NB4 (cell line): Measurements from ENCODE around the gene WDR1.

Experiments used
- DNase-seq: peaks from one replicate; pipeline ENCODE4 v3.0.0; 2010; ENCODE audit warnings: low read depth
- H3K4me3 ChIP-seq: one replicate; pipeline ENCODE4 v1.5.1; 2011; ENCODE audit warnings: mild to moderate bottlenecking, low read depth, low read length, moderate library complexity
- CTCF ChIP-seq: IDR thresholded peaks from one replicate; pipeline ENCODE4 v1.5.1; 2012; ENCODE audit warnings: low read depth, low read length
- MAX ChIP-seq: IDR thresholded peaks from 2 replicates; pipeline ENCODE4 v1.6.1; 2011; ENCODE audit warnings: low read depth, low read length
- MYC ChIP-seq: IDR thresholded peaks from 2 replicates; pipeline ENCODE4 v1.6.1; 2011; ENCODE audit warnings: low read depth, low read length
- POLR2A ChIP-seq: IDR thresholded peaks from 2 replicates; pipeline ENCODE4 v1.6.1; 2011; ENCODE audit warnings: mild to moderate bottlenecking; ENCODE audit not compliant: insufficient read length; ENCODE audit errors: extremely low read depth

The WDR1 gene

GRCh38 chr4:10099499-10100325 is 16.9 kb downstream of the WDR1 start:
- TF ChIP-seq POLR2A (no peak), MYC (no peak), MAX (no peak), CTCF (no peak)
- no peak overlapping the region for H3K4me3 ChIP-seq
- no peak for DNase-seq

GRCh38 chr4:10098780-10099160 is 17.8 kb downstream of the WDR1 start:
- no peak overlapping the region for H3K4me3 ChIP-seq
- TF ChIP-seq CTCF (no peak), MYC (no peak), POLR2A (no peak), MAX (no peak)
- peak; percentile 46 for DNase-seq

GRCh38 chr4:10097906-10098779 is 18.5 kb downstream of the WDR1 start:
- DNase-seq, result no peak
- H3K4me3 ChIP-seq, result no peak overlapping the region
- TF ChIP-seq POLR2A (no peak), MAX (no peak), CTCF (no peak), MYC (no peak)

- H3K4me3 ChIP-seq, result no peak overlapping the region
- DNase-seq, result no peak
- no peak for TF ChIP-seq CTCF
- no peak for TF ChIP-seq MYC
- no peak for TF ChIP-seq MAX
- TF ChIP-seq POLR2A, result no peak
These were observed 19.6 kb downstream of the WDR1 start for GRCh38 chr4:10096978-10097335.

- DNase-seq, result peak; percentile 84
- no peak overlapping the region for H3K4me3 ChIP-seq
- TF ChIP-seq MAX (no peak), POLR2A (no peak), MYC (no peak), CTCF (no peak)
These were observed 20.2 kb downstream of the WDR1 start for GRCh38 chr4:10096201-10096977.
